Measurements from ENCODE around the gene LATS1. TPM values are rescaled to one million over a fixed set of nuclear protein-coding genes. Genes with fewer than 3 reads are reported as not detected.

LATS1 gene
- polyA plus RNA-seq, 4 donors, result 4.1 to 23.0 (median 7.3) TPM

DNA sequence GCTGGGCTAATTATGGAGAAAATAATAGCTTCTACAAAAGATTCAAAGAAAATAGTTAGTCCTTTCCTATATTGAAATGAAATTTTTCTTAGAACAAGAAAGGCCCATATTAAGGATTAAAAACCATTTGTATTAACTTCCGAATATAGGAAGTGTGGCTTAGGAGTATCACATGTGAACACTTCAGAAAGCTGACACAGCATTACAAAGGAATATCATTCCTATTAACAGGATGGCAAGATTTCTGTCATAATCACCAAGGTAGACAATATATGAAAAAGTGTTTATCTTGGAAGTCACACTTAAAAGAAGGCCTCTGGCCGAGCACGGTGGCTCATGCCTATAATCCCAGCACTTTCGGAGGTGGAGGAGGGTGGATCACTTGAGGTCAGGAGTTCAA is 5.4 kb upstream of the LATS1 start:
- H3K27ac ChIP-seq (ENCODE audit: low read depth in 1 of 3, low read length in 2 of 3), result peak overlapping the region in 1 of 3 donors; percentile 15
- no peak for FAIRE-seq
- H3K36me3 ChIP-seq (ENCODE audit: control insufficient read depth in 3 of 3, insufficient read depth in 2 of 3, low read depth in 1 of 3, low read length in 3 of 3), result peaks cover 0 to 7% (median 2%) of the 10 kb centered on the region in 3 donors
- no peak for DNase-seq
- no peaks in the 10 kb centered on the region for H3K27me3 ChIP-seq (ENCODE audit: control insufficient read depth in 3 of 3, insufficient read depth in 3 of 3, low read length in 3 of 3)
- H3K4me3 ChIP-seq (ENCODE audit: low read depth in 1 of 3, low read length in 3 of 3), result no peak overlapping the region
- H3K4me1 ChIP-seq (ENCODE audit: control insufficient read depth in 3 of 3, insufficient read depth in 2 of 3, low read depth in 1 of 3, low read length in 2 of 3), result peaks cover 0 to 12% (median 0%) of the 10 kb centered on the region in 3 donors
- WGBS, 3 donors, result 91 to 95% (median 91%) methylated on average over 4 of the region's 4 CpGs
- no peaks in the 10 kb centered on the region for H3K9me3 ChIP-seq (ENCODE audit: control insufficient read depth in 2 of 2, insufficient read depth in 1 of 2, low read depth in 1 of 2, low read length in 1 of 2)

DNA sequence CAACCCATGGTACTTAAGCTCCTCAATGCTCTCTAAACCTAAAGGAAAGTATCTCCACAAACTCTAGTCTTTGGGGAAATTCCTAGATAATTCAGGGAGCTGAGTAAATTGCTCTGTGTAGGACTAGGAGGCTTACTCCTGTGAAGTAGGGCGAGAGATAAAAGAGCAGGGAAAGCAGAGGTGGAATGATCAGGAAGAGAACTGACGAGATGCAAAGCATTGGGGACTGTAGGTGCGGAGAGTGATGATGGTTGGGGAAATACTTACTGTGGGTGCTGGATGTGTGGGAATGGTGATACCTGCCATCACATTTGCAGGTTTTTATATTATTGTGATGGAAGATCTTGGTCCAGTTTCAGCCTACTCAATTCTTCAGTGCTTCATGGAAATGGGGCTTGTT is 1.6 kb upstream of the LATS1 start:
- Histone ChIP-seq H3K4me1 (ENCODE audit: control insufficient read depth in 3 of 3, insufficient read depth in 2 of 3, low read depth in 1 of 3, low read length in 2 of 3) (peaks cover 0 to 5% (median 0%) of the 10 kb centered on the region in 3 donors), H3K9me3 (ENCODE audit: control insufficient read depth in 2 of 2, insufficient read depth in 1 of 2, low read depth in 1 of 2, low read length in 1 of 2) (no peaks in the 10 kb centered on the region), H3K4me3 (ENCODE audit: low read depth in 1 of 3, low read length in 3 of 3) (no peak overlapping the region), H3K27ac (ENCODE audit: low read depth in 1 of 3, low read length in 2 of 3) (no peak overlapping the region), H3K36me3 (ENCODE audit: control insufficient read depth in 3 of 3, insufficient read depth in 2 of 3, low read depth in 1 of 3, low read length in 3 of 3) (peaks cover 0 to 6% (median 0%) of the 10 kb centered on the region in 3 donors), H3K27me3 (ENCODE audit: control insufficient read depth in 3 of 3, insufficient read depth in 3 of 3, low read length in 3 of 3) (no peaks in the 10 kb centered on the region)
- no peak for DNase-seq
- WGBS, 3 donors, result 94 to 97% (median 96%) methylated on average over 3 of the region's 3 CpGs
- no peak for FAIRE-seq

DNA sequence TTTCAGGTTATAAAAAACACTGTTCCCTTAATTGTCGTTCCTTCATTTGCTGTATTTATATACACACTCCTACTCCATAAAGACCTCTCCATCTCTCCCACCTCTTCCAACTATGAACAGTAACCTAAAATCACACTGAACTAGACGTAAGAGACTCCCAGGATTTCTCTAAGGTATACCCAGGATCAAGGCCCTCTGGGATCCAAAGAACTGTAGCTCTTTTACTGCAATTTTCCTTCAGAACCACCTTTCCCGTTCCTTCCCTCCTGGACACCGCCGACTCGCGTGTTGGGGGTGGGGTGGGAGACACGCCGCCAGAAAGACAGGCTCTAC is 680 bp downstream of the LATS1 start:
- Histone ChIP-seq H3K27ac (ENCODE audit: low read depth in 1 of 3, low read length in 2 of 3) (peak overlapping the region; percentile 96 to 99 (median 97)), H3K9me3 (ENCODE audit: control insufficient read depth in 2 of 2, insufficient read depth in 1 of 2, low read depth in 1 of 2, low read length in 1 of 2) (no peaks in the 10 kb centered on the region), H3K27me3 (ENCODE audit: control insufficient read depth in 3 of 3, insufficient read depth in 3 of 3, low read length in 3 of 3) (no peaks in the 10 kb centered on the region), H3K4me1 (ENCODE audit: control insufficient read depth in 3 of 3, insufficient read depth in 2 of 3, low read depth in 1 of 3, low read length in 2 of 3) (peaks cover 0 to 5% (median 0%) of the 10 kb centered on the region in 3 donors), H3K36me3 (ENCODE audit: control insufficient read depth in 3 of 3, insufficient read depth in 2 of 3, low read depth in 1 of 3, low read length in 3 of 3) (peaks cover 0 to 10% (median 0%) of the 10 kb centered on the region in 3 donors), H3K4me3 (ENCODE audit: low read depth in 1 of 3, low read length in 3 of 3) (peak overlapping the region; percentile 80 to 91 (median 89))
- FAIRE-seq (no peak), DNase-seq (no peak)
- 0 to 1% (median 0%) methylated on average over 8 to 9 of the region's 9 CpGs for WGBS, 3 donors

DNA sequence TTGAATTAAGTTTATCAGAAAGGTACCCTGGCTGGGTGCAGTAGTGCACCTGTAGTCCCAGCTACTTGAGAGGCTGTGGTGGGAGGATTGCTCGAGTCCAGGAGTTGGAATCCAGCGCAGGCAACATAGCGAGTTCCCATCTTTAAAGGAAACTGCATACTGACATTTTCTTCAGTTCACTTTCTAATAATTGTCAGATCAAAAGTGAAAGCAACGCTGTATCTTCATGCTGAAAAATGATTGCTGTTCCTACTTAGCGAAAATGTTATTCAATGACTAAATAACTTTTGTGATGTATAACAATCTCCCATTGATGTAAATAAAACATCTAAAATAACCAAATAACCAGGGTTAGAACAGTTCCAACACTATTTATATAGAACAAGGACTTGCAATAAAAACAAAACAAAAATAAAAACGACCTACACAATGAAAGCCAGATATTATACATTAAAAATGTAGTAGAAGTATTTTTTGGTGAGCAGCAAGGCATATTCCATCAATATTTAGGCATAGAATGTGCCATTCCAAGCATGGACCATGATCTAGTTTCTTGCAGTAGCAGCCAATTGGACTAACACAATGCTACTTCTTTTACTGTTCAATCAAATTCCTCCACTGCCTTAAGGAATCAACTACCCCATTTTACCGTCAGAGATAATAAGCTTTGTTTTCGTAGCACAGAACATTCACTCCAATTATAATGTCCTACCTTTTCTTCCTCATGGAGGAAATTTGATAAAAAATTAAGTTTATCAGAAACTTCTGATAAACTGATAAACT is 1.5 kb downstream of the LATS1 start:
- H3K36me3 ChIP-seq (ENCODE audit: control insufficient read depth in 3 of 3, insufficient read depth in 2 of 3, low read depth in 1 of 3, low read length in 3 of 3), result peaks cover 0 to 10% (median 0%) of the 10 kb centered on the region in 3 donors
- peak overlapping the region in 2 of 3 donors; percentile 6 to 20 for H3K27ac ChIP-seq (ENCODE audit: low read depth in 1 of 3, low read length in 2 of 3)
- 2 to 5% (median 3%) methylated on average over 8 of the region's 8 CpGs for WGBS, 3 donors
- H3K4me3 ChIP-seq (ENCODE audit: low read depth in 1 of 3, low read length in 3 of 3), result peak overlapping the region in 2 of 3 donors; percentile 34 to 44
- no peaks in the 10 kb centered on the region for H3K27me3 ChIP-seq (ENCODE audit: control insufficient read depth in 3 of 3, insufficient read depth in 3 of 3, low read length in 3 of 3)
- DNase-seq (peak; percentile 23 to 31), FAIRE-seq (no peak)
- H3K9me3 ChIP-seq (ENCODE audit: control insufficient read depth in 2 of 2, insufficient read depth in 1 of 2, low read depth in 1 of 2, low read length in 1 of 2), result no peaks in the 10 kb centered on the region
- H3K4me1 ChIP-seq (ENCODE audit: control insufficient read depth in 3 of 3, insufficient read depth in 2 of 3, low read depth in 1 of 3, low read length in 2 of 3), result peaks cover 0 to 5% (median 0%) of the 10 kb centered on the region in 3 donors

DNA sequence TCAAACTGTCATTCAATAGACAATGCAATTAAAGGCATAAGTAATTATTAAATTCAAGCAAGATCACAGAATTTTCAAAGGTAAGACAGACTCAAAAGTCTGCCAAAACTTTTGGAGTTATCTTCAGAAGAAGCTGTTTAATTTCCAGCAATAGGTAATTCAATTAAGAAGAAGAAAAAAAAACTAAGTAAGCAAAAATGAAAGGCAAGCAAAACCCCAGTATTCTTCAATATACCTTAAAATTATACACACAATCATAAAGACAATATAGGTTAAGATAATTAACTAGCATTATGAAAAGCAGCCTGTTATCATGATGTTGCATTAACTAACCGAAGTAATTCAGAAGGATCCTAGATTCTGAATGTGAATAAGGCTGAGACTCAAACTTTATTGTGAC is 3.5 kb downstream of the LATS1 start:
- Histone ChIP-seq H3K4me3 (ENCODE audit: low read depth in 1 of 3, low read length in 3 of 3) (no peak overlapping the region), H3K27me3 (ENCODE audit: control insufficient read depth in 3 of 3, insufficient read depth in 3 of 3, low read length in 3 of 3) (no peaks in the 10 kb centered on the region), H3K36me3 (ENCODE audit: control insufficient read depth in 3 of 3, insufficient read depth in 2 of 3, low read depth in 1 of 3, low read length in 3 of 3) (peaks cover 0 to 10% (median 0%) of the 10 kb centered on the region in 3 donors), H3K4me1 (ENCODE audit: control insufficient read depth in 3 of 3, insufficient read depth in 2 of 3, low read depth in 1 of 3, low read length in 2 of 3) (peaks cover 0 to 5% (median 2%) of the 10 kb centered on the region in 3 donors), H3K27ac (ENCODE audit: low read depth in 1 of 3, low read length in 2 of 3) (no peak overlapping the region), H3K9me3 (ENCODE audit: control insufficient read depth in 2 of 2, insufficient read depth in 1 of 2, low read depth in 1 of 2, low read length in 1 of 2) (no peaks in the 10 kb centered on the region)
- FAIRE-seq (no peak), DNase-seq (no peak)
- 86 to 93% (median 92%) methylated on average over 1 of the region's 1 CpG for WGBS, 3 donors

DNA sequence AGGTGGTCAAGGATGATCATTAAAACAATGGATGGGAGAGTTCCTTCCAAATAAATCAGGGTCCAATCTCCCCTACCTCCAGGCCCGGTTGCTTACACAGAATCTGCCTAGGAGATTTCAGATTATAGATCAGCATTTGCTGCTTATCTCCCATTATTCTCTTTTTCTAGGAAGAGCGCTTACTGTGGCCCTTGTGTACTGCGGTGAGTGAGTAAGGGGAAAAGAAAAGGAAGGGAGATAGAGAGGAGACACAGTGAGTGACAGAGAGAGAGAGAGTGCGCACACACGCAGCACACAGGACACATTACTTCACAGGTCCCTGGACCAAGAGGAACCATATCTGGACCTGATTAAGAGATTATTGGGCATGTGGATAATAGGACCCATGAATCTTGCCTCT is 6.2 kb downstream of the LATS1 start:
- WGBS, 3 donors, result 93 to 99% (median 98%) methylated on average over 5 of the region's 5 CpGs

DNA sequence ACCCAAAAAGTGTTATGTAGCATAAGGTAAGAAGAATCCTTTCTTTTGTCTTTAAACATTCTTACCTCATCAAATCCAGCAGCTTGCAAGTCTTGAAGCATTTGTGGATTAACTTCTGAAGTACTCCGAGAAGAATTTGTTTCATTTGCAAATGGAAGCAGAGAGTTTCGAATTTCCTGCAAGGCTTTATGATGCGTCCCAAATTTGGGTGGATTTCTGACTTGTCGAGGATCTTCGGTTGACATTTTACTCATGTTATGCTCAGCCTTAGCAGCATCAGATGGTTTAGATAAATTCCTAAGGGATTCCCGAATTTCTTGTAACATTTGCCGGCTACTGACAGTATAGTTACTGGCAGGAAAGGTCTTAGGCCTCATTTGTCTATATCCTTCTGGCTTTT is 16.2 kb downstream of the LATS1 start:
- H3K27me3 ChIP-seq (ENCODE audit: control insufficient read depth in 3 of 3, insufficient read depth in 3 of 3, low read length in 3 of 3), result no peaks in the 10 kb centered on the region
- H3K9me3 ChIP-seq (ENCODE audit: control insufficient read depth in 2 of 2, insufficient read depth in 1 of 2, low read depth in 1 of 2, low read length in 1 of 2), result no peaks in the 10 kb centered on the region
- H3K36me3 ChIP-seq (ENCODE audit: control insufficient read depth in 3 of 3, insufficient read depth in 2 of 3, low read depth in 1 of 3, low read length in 3 of 3), result peaks cover 0 to 27% (median 2%) of the 10 kb centered on the region in 3 donors
- no peak overlapping the region for H3K4me3 ChIP-seq (ENCODE audit: low read depth in 1 of 3, low read length in 3 of 3)
- DNase-seq (no peak), FAIRE-seq (no peak)
- no peak overlapping the region for H3K27ac ChIP-seq (ENCODE audit: low read depth in 1 of 3, low read length in 2 of 3)
- H3K4me1 ChIP-seq (ENCODE audit: control insufficient read depth in 3 of 3, insufficient read depth in 2 of 3, low read depth in 1 of 3, low read length in 2 of 3), result no peaks in the 10 kb centered on the region
- WGBS, 3 donors, result 70 to 92% (median 86%) methylated on average over 7 of the region's 7 CpGs

More for the DNA sequence above, 6.2 kb downstream of the LATS1 start:
- Histone ChIP-seq H3K27ac (ENCODE audit: low read depth in 1 of 3, low read length in 2 of 3) (no peak overlapping the region), H3K4me1 (ENCODE audit: control insufficient read depth in 3 of 3, insufficient read depth in 2 of 3, low read depth in 1 of 3, low read length in 2 of 3) (peaks cover 5 to 8% (median 6%) of the 10 kb centered on the region in 3 donors), H3K4me3 (ENCODE audit: low read depth in 1 of 3, low read length in 3 of 3) (no peak overlapping the region), H3K9me3 (ENCODE audit: control insufficient read depth in 2 of 2, insufficient read depth in 1 of 2, low read depth in 1 of 2, low read length in 1 of 2) (no peaks in the 10 kb centered on the region), H3K27me3 (ENCODE audit: control insufficient read depth in 3 of 3, insufficient read depth in 3 of 3, low read length in 3 of 3) (no peaks in the 10 kb centered on the region), H3K36me3 (ENCODE audit: control insufficient read depth in 3 of 3, insufficient read depth in 2 of 3, low read depth in 1 of 3, low read length in 3 of 3) (peaks cover 0 to 10% (median 0%) of the 10 kb centered on the region in 3 donors)
- no peak for FAIRE-seq
- DNase-seq, result no peak

DNA sequence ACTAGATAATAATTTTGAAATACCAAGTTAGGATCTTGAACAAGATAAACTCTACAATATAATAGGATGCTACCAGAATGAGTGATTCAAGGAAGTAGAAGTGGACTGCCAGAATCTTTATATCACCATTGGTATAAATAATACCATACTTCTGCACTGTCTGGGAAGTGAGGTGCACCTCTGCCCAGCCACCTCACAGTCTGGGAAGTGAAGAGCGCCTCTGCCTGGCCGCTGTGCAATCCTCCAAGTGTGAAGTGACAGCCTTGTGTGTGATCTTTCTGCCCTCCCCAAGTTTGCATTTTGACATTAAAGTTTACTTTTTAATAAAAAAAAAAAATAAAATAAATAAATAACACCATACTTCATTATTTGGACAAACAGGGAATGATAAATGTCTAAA is 18.8 kb downstream of the LATS1 start:
- 95 to 97% (median 97%) methylated on average over 2 of the region's 2 CpGs for WGBS, 3 donors
- Histone ChIP-seq H3K4me1 (ENCODE audit: control insufficient read depth in 3 of 3, insufficient read depth in 2 of 3, low read depth in 1 of 3, low read length in 2 of 3) (no peaks in the 10 kb centered on the region), H3K27ac (ENCODE audit: low read depth in 1 of 3, low read length in 2 of 3) (no peak overlapping the region), H3K27me3 (ENCODE audit: control insufficient read depth in 3 of 3, insufficient read depth in 3 of 3, low read length in 3 of 3) (no peaks in the 10 kb centered on the region), H3K4me3 (ENCODE audit: low read depth in 1 of 3, low read length in 3 of 3) (no peak overlapping the region), H3K36me3 (ENCODE audit: control insufficient read depth in 3 of 3, insufficient read depth in 2 of 3, low read depth in 1 of 3, low read length in 3 of 3) (peaks cover 0 to 33% (median 2%) of the 10 kb centered on the region in 3 donors), H3K9me3 (ENCODE audit: control insufficient read depth in 2 of 2, insufficient read depth in 1 of 2, low read depth in 1 of 2, low read length in 1 of 2) (no peaks in the 10 kb centered on the region)
- no peak for FAIRE-seq
- DNase-seq, result no peak

Measured in small intestine (tissue), 7 donors.